Neuronal stem cell (in vitro differentiated cells): ENCODE measurements around the gene PIGL. TPM values are rescaled to one million over a fixed set of nuclear protein-coding genes. Genes with fewer than 3 reads are reported as not detected.

ENCODE experiments used
- DNase-seq: peaks from one replicate; pipeline ENCODE4 v3.0.0-alpha.2; 2013; ENCODE audit warnings: low spot score
- H2AFZ ChIP-seq: one replicate; pipeline ENCODE4 v1.6.1; 2013; ENCODE audit warnings: mild to moderate bottlenecking, low read length, inconsistent platforms
- H2AK5ac ChIP-seq: 2 replicates; pipeline ENCODE4 v1.6.1; 2013; ENCODE audit warnings: low read depth, mild to moderate bottlenecking, inconsistent platforms, low read length, moderate library complexity, mixed read lengths
- H2BK120ac ChIP-seq: 2 replicates; pipeline ENCODE4 v1.6.1; 2013; ENCODE audit warnings: low read depth, mild to moderate bottlenecking, inconsistent platforms, low read length, moderate library complexity, mixed read lengths
- H2BK12ac ChIP-seq: one replicate; pipeline ENCODE4 v1.6.1; 2013; ENCODE audit warnings: low read length, inconsistent platforms
- H2BK15ac ChIP-seq: 2 replicates; pipeline ENCODE4 v1.6.1; 2013; ENCODE audit warnings: mild to moderate bottlenecking, low read length, inconsistent platforms, mixed read lengths
- H2BK5ac ChIP-seq: one replicate; pipeline ENCODE4 v1.6.1; 2013; ENCODE audit warnings: inconsistent platforms, mild to moderate bottlenecking, low read length, moderate library complexity
- H3K14ac ChIP-seq: one replicate; pipeline ENCODE4 v1.6.1; 2013; ENCODE audit warnings: low read length, inconsistent platforms
- H3K18ac ChIP-seq: 2 replicates; pipeline ENCODE4 v1.6.1; 2013; ENCODE audit warnings: low read length, inconsistent platforms
- H3K23ac ChIP-seq: 2 replicates; pipeline ENCODE4 v1.6.1; 2013; ENCODE audit warnings: low read depth, mild to moderate bottlenecking, mixed read lengths, low read length, inconsistent platforms; ENCODE audit not compliant: poor library complexity
- H3K27ac ChIP-seq: replicated peaks from 3 replicates; pipeline ENCODE4 v1.5.1; 2013; ENCODE audit warnings: low read length, inconsistent platforms
- H3K27me3 ChIP-seq, 3 experiments: 2 replicates each; pipeline ENCODE4 v1.6.1; 2013; ENCODE audit warnings: low read length in 3 of 3, mild to moderate bottlenecking in 2 of 3, inconsistent platforms in 1 of 3, low read depth in 1 of 3, mixed read lengths in 1 of 3, moderate library complexity in 1 of 3; ENCODE audit not compliant: control insufficient read depth in 3 of 3, insufficient read depth in 3 of 3
- H3K36me3 ChIP-seq, 2 donors: replicated peaks in 1 of 2; 2 replicates each; pipeline ENCODE4 v1.6.1; 2013; ENCODE audit warnings: low read length in 2 of 2; ENCODE audit not compliant: control insufficient read depth in 2 of 2, insufficient read depth in 2 of 2
- H3K4ac ChIP-seq: 2 replicates; pipeline ENCODE4 v1.6.1; 2013; ENCODE audit warnings: inconsistent platforms, mild to moderate bottlenecking, low read length, moderate library complexity
- H3K4me1 ChIP-seq, 2 donors: 1 replicate in 1 of 2; 2 replicates in 1 of 2; pipeline ENCODE4 v1.6.1; 2013; ENCODE audit warnings: low read length in 2 of 2, low read depth in 1 of 2; ENCODE audit not compliant: control insufficient read depth in 2 of 2, insufficient read depth in 1 of 2
- H3K4me2 ChIP-seq: one replicate; pipeline ENCODE4 v1.6.1; 2013; ENCODE audit warnings: mild to moderate bottlenecking, low read length, inconsistent platforms; ENCODE audit not compliant: insufficient read depth, poor library complexity, severe bottlenecking
- H3K4me3 ChIP-seq, 2 donors: 2 replicates each; pipeline ENCODE4 v1.5.1; 2013; ENCODE audit warnings: low read length in 2 of 2, mild to moderate bottlenecking in 2 of 2, inconsistent platforms in 1 of 2, moderate library complexity in 1 of 2
- H3K79me1 ChIP-seq: one replicate; pipeline ENCODE4 v1.6.1; 2013; ENCODE audit warnings: low read depth, mild to moderate bottlenecking, inconsistent platforms, low read length, moderate library complexity
- H3K9ac ChIP-seq: one replicate; pipeline ENCODE4 v1.6.1; 2013; ENCODE audit warnings: mild to moderate bottlenecking, low read depth, low read length, inconsistent platforms; ENCODE audit not compliant: poor library complexity
- H3K9me3 ChIP-seq, 2 donors: replicated peaks in 1 of 2; 2 replicates each; pipeline versions ENCODE3 to v1.6.1; 2013; ENCODE audit warnings: low read length in 2 of 2, mild to moderate bottlenecking in 2 of 2, inconsistent platforms in 1 of 2, low read depth in 1 of 2, mixed read lengths in 1 of 2, moderate library complexity in 1 of 2; ENCODE audit not compliant: control insufficient read depth in 2 of 2, insufficient read depth in 1 of 2
- H4K8ac ChIP-seq: one replicate; pipeline ENCODE4 v1.6.1; 2013; ENCODE audit warnings: low read depth, mild to moderate bottlenecking, inconsistent platforms, low read length, moderate library complexity
- H4K91ac ChIP-seq: one replicate; pipeline ENCODE4 v1.6.1; 2013; ENCODE audit warnings: low read length, low read depth, mild to moderate bottlenecking, inconsistent platforms; ENCODE audit not compliant: poor library complexity
- WGBS, 2 donors: extraction: QIAGEN DNeasy Blood & Tissue Kit; methylation state at CpG; one replicate each; pipeline ENCODE4 v1.1.7; 2013; ENCODE audit warnings: missing lambda C conversion rate in 2 of 2, mixed read lengths in 1 of 2; ENCODE audit not compliant: insufficient read length in 2 of 2, insufficient replicate concordance in 1 of 2; ENCODE audit errors: extremely low coverage in 2 of 2; 5-methylcytosine and 5-hydroxymethylcytosine counted together
- polyA plus RNA-seq, 2 experiments: library from polyadenylated mRNA; stranded (reverse); fragments of 200-250 nt; gene quantifications; one replicate each; pipeline ENCODE4 v1.2.3, GENCODE V29; 2013

Gene PIGL
- polyA plus RNA-seq (2013, experiment 1 of 2): 28.5 TPM
- polyA plus RNA-seq (2013, experiment 2 of 2): 26.6 TPM

DNA sequence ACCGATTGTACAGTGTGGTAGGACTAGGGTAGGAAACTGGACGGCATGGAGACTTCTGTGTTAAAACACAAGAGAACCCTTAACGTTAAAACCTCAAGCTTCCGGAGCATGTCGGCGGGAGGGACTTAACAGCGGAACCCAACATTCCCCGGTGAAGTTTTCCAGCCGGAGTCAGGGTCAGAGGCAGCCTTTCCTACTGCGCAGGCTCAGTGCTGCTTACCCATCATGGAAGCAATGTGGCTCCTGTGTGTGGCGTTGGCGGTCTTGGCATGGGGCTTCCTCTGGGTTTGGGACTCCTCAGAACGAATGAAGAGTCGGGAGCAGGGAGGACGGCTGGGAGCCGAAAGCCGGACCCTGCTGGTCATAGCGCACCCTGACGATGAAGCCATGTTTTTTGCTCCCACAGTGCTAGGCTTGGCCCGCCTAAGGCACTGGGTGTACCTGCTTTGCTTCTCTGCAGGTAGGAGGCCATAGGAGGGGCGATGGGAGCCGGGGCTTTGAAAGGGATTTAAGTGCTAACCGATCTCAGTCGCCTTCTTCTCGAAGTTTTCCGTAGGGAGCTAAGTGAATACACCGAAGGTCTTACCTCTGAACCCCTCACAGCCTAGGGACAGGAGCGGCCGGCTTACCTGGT is at the start of gene PIGL:
PIGL (plus strand) TSS at position 209 of the 634 bp plus-strand sequence; CDS start at position 226, 17 bp downstream.
- Histone ChIP-seq H3K4me2 (peak within 1 kb of the TSS; percentile 67), H3K9ac (peak within 1 kb of the TSS; percentile 94), H4K8ac (peak within 1 kb of the TSS; percentile 89), H2BK120ac (no peak within 1 kb of the TSS), H3K9me3 (no peaks in the 10 kb centered on the region), H2BK5ac (peak within 1 kb of the TSS; percentile 0), H3K27ac (peak within 1 kb of the TSS; percentile 94), H3K27me3 (no peaks in the 10 kb centered on the region), H2BK12ac (no peak within 1 kb of the TSS), H3K36me3 (peaks cover 0 to 7% of the 10 kb centered on the region in 2 donors), H3K79me1 (peaks cover 3% of the 10 kb centered on the region), H3K23ac (peak within 1 kb of the TSS; percentile 97), H3K4ac (no peak within 1 kb of the TSS), H3K14ac (no peak within 1 kb of the TSS), H4K91ac (no peak within 1 kb of the TSS), H3K18ac (peak within 1 kb of the TSS; percentile 92), H3K4me1 (peaks cover 3 to 8% of the 10 kb centered on the region in 2 donors), H3K4me3 (peak within 1 kb of the TSS; percentile 85 to 98), H2AK5ac (no peak within 1 kb of the TSS), H2AFZ (peak within 1 kb of the TSS; percentile 98), H2BK15ac (no peak within 1 kb of the TSS)
- WGBS, 2 donors: no CpG with 5 or more reads among the region's 29 CpGs
- DNase-seq: peak; percentile 90

- WGBS, 2 donors: no CpG with 5 or more reads among the region's 7 CpGs
- no peak overlapping the region for H2BK15ac ChIP-seq
These were observed 45.4 kb upstream of the PIGL start for GRCh38 chr17:16171613-16172012.

GRCh38 chr17:16178836-16179235 is 38.2 kb upstream of the PIGL start:
- no peak for DNase-seq
- H3K4ac ChIP-seq: no peak overlapping the region
- H3K14ac ChIP-seq: no peak overlapping the region
- peaks cover 0 to 15% of the 10 kb centered on the region in 2 donors for H3K9me3 ChIP-seq
- H3K9ac ChIP-seq: no peak overlapping the region
- peaks cover 7% of the 10 kb centered on the region for H3K79me1 ChIP-seq
- no peak overlapping the region for H2AFZ ChIP-seq
- no peak overlapping the region for H4K8ac ChIP-seq
- no CpG with 5 or more reads among the region's 5 CpGs for WGBS, 2 donors
- H2AK5ac ChIP-seq: no peak overlapping the region
- H2BK12ac ChIP-seq: no peak overlapping the region
- no peak overlapping the region for H3K27ac ChIP-seq
- no peaks in the 10 kb centered on the region for H3K4me1 ChIP-seq
- no peak overlapping the region for H3K23ac ChIP-seq
- H2BK120ac ChIP-seq: no peak overlapping the region
- peaks cover 0 to 64% of the 10 kb centered on the region in 2 donors for H3K36me3 ChIP-seq
- H3K18ac ChIP-seq: no peak overlapping the region
- no peak overlapping the region for H2BK5ac ChIP-seq
- H3K4me2 ChIP-seq: no peak overlapping the region
- no peak overlapping the region for H3K4me3 ChIP-seq
- no peak overlapping the region for H4K91ac ChIP-seq
- no peaks in the 10 kb centered on the region for H3K27me3 ChIP-seq
- H2BK15ac ChIP-seq: no peak overlapping the region

More at GRCh38 chr17:16171613-16172012, 45.4 kb upstream of the PIGL start:
- DNase-seq: no peak
- no peak overlapping the region for H2AK5ac ChIP-seq
- H3K79me1 ChIP-seq: peaks cover 2% of the 10 kb centered on the region
- H2AFZ ChIP-seq: no peak overlapping the region
- no peak overlapping the region for H3K4ac ChIP-seq
- H4K91ac ChIP-seq: no peak overlapping the region
- H2BK12ac ChIP-seq: no peak overlapping the region
- H3K4me2 ChIP-seq: no peak overlapping the region
- H3K14ac ChIP-seq: no peak overlapping the region
- no peak overlapping the region for H2BK5ac ChIP-seq
- no peak overlapping the region for H4K8ac ChIP-seq
- H3K23ac ChIP-seq: no peak overlapping the region
- no peak overlapping the region for H2BK120ac ChIP-seq
- no peaks in the 10 kb centered on the region for H3K4me1 ChIP-seq
- H3K9ac ChIP-seq: no peak overlapping the region
- no peaks in the 10 kb centered on the region for H3K9me3 ChIP-seq
- no peak overlapping the region for H3K18ac ChIP-seq
- H3K27me3 ChIP-seq: no peaks in the 10 kb centered on the region
- no peak overlapping the region for H3K27ac ChIP-seq
- H3K4me3 ChIP-seq: no peak overlapping the region
- H3K36me3 ChIP-seq: peaks cover 2 to 61% of the 10 kb centered on the region in 2 donors

DNA sequence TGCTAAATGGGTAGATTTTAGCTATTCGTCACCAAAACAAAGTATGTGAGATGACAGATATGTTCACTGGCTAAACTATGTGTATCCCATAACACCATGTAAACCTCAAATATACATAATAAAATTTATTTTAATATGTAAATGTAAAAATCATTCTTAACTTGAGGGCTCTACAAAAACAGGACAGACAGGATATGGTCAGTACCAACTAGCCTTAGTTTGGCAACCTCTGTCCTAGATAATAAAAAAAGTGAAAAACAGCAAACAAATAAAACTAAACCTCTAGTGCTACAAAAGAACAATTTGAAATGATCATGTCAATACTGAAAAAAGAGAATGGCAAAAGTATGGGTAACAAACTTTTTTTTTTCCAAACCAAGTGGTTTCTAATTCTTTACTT is 35.4 kb upstream of the PIGL start:
- no peak overlapping the region for H3K18ac ChIP-seq

More for the DNA sequence above, 35.4 kb upstream of the PIGL start:
- Histone ChIP-seq H3K4me3 (no peak overlapping the region), H3K36me3 (peaks cover 2 to 74% of the 10 kb centered on the region in 2 donors), H2AFZ (no peak overlapping the region), H3K79me1 (peaks cover 5% of the 10 kb centered on the region), H2BK15ac (no peak overlapping the region), H2BK5ac (no peak overlapping the region), H4K8ac (no peak overlapping the region), H2AK5ac (no peak overlapping the region), H3K4me2 (no peak overlapping the region), H3K4me1 (no peaks in the 10 kb centered on the region), H2BK120ac (no peak overlapping the region), H3K4ac (no peak overlapping the region), H3K9me3 (peaks cover 0 to 28% of the 10 kb centered on the region in 2 donors), H3K14ac (no peak overlapping the region), H3K23ac (no peak overlapping the region), H3K27me3 (no peaks in the 10 kb centered on the region), H3K9ac (no peak overlapping the region), H3K27ac (no peak overlapping the region), H4K91ac (no peak overlapping the region), H2BK12ac (no peak overlapping the region)
- no peak for DNase-seq
- WGBS, 2 donors: no CpG with 5 or more reads among the region's 1 CpG
